Activated CD4-positive, alpha-beta memory T cell treated with anti-CD3 and anti-CD28 coated beads, Interleukin-2, amount 10 ng/mL, durations not matched to agents 7 days and 5 days (primary cell): ENCODE measurements around the gene B4GALNT2. TPM values are rescaled to one million over a fixed set of nuclear protein-coding genes. Genes with fewer than 3 reads are reported as not detected.
"Not testable (repeated sequence)": the region's sequence is repeated elsewhere in the genome, so short reads cannot be mapped to it uniquely, and the experiment has no call there.

Experiments used
- CTCF ChIA-PET: fragments of 350-600 bp; sonication (Branson Sonifier 250); formaldehyde crosslinking; loops from one replicate; lab custom pipeline; 2021; ENCODE audit warnings: antibody characterized with exemption, inconsistent platforms; lab: Charles Lee
- POLR2A ChIA-PET: fragments of 350-600 bp; sonication (Branson Sonifier 250); formaldehyde crosslinking; loops from one replicate; lab custom pipeline; 2021; ENCODE audit warnings: antibody characterized with exemption; lab: Charles Lee
- DNase-seq: peaks from one replicate; pipeline ENCODE4 v3.0.0-alpha.2; 2020
- H3K27ac Mint-ChIP-seq: one replicate; pipeline ENCODE4 v1.8.0; 2021; ENCODE audit warnings: mild to moderate bottlenecking, mixed read lengths
- H3K27me3 Mint-ChIP-seq: one replicate; pipeline ENCODE4 v1.8.0; 2021; ENCODE audit warnings: mixed read lengths
- H3K36me3 Mint-ChIP-seq: one replicate; pipeline ENCODE4 v1.8.0; 2021; ENCODE audit warnings: low read depth, mixed read lengths
- H3K4me1 Mint-ChIP-seq: one replicate; pipeline ENCODE4 v1.8.0; 2021; ENCODE audit warnings: mixed read lengths
- H3K4me3 Mint-ChIP-seq: one replicate; pipeline ENCODE4 v1.8.0; 2021; ENCODE audit warnings: mild to moderate bottlenecking, mixed read lengths
- H3K9me3 Mint-ChIP-seq: one replicate; pipeline ENCODE4 v1.8.0; 2021; ENCODE audit warnings: mixed read lengths
- total RNA-seq, 2 experiments: library from RNA; stranded (reverse); gene quantifications; one replicate each; pipeline ENCODE4 v1.2.3, GENCODE V29; 2021

Gene B4GALNT2
- total RNA-seq, 2 experiments from 2014 or later, result not detected

- H3K9me3 Mint-ChIP-seq, DNase-seq, POLR2A ChIA-PET, H3K36me3 Mint-ChIP-seq, H3K4me1 Mint-ChIP-seq, CTCF ChIA-PET, H3K27ac Mint-ChIP-seq, H3K4me3 Mint-ChIP-seq: not testable (repeated sequence)
- peaks cover 50% of the 10 kb centered on the region for H3K27me3 Mint-ChIP-seq
Observed at GRCh38 chr17:49126183-49126859, 6.2 kb upstream of the B4GALNT2 start.

DNA sequence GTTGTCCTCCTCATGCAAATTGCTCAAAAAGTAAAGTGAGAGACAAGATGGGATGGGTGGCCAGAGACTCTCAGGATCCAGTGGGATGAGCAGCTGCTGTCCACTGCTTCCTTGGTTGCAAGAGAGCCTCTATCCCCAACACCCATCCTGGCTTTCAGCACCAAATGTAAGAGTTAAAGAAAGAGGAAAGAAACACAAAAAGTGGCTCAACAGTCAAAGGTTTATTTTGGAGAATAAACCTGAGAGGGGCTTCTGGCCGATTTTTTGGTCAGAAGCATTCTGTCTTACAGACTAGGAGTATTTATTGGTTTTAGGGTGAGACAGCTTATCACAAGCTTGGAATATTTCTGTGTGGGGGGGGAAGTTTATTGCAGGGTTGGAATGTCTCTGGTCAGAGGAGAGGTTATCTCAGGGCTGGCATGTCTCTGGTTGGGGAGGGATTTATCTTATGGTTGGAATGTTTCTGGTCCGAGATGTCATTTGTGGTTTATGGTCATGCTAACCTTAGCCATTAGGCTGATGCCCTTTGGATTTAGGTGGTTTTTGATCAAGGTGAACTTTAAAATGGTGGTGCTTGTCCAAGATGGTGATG, 3.1 kb upstream of the B4GALNT2 start:
- CTCF ChIA-PET, H3K27ac Mint-ChIP-seq, H3K4me1 Mint-ChIP-seq, H3K4me3 Mint-ChIP-seq, H3K9me3 Mint-ChIP-seq, H3K36me3 Mint-ChIP-seq, DNase-seq, POLR2A ChIA-PET: not testable (repeated sequence)
- peaks cover 57% of the 10 kb centered on the region for H3K27me3 Mint-ChIP-seq

- H3K4me1 Mint-ChIP-seq, result peaks cover 7% of the 10 kb centered on the region
- DNase-seq, result no peak
- no peak overlapping the region for H3K27ac Mint-ChIP-seq
- ChIA-PET POLR2A (no interaction called here), CTCF (no interaction called here)
- H3K36me3 Mint-ChIP-seq, result no peaks in the 10 kb centered on the region
- H3K4me3 Mint-ChIP-seq, result no peak overlapping the region
- peaks cover 64% of the 10 kb centered on the region for H3K27me3 Mint-ChIP-seq
- H3K9me3 Mint-ChIP-seq, result no peaks in the 10 kb centered on the region
Observed at GRCh38 chr17:49130891-49131290, 1.7 kb upstream of the B4GALNT2 start.

DNA sequence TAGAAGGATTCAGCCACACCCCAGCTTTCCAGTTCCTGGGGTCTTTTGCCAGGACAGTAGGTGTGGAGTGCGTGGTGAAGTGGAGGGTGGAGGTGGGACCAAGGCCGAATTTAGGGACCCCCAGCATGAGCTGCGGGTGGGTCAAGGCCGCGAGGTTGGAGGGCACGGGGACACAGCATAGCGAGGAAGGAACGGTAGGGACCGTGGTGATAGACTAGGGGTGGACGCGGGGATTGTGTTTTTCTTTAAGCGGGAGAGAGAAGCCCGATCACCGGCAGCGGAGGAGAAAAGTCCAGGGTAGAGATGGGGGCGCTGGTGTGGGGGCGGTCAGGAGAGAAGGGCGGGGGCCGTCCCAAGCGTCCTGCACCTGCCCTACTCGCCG, 261 bp upstream of the B4GALNT2 start:
- ChIA-PET POLR2A (no interaction called here), CTCF (interaction anchor here (0.7 kb wide), 1 partner anchor 459 kb away, joined by 3 read pairs; no protein-coding TSS in a partner anchor)
- Mint-ChIP-seq H3K4me1 (peaks cover 7% of the 10 kb centered on the region), H3K4me3 (no peak overlapping the region), H3K36me3 (no peaks in the 10 kb centered on the region), H3K27me3 (peaks cover 66% of the 10 kb centered on the region), H3K9me3 (no peaks in the 10 kb centered on the region), H3K27ac (no peak overlapping the region)
- DNase-seq, result no peak

GRCh38 chr17:49136335-49136734, 3.8 kb downstream of the B4GALNT2 start:
- ChIA-PET CTCF (interaction anchor here (0.7 kb wide), 1 partner anchor 45 kb away, joined by 4 read pairs; no protein-coding TSS in a partner anchor), POLR2A (no interaction called here)
- DNase-seq, result no peak
- H3K27ac Mint-ChIP-seq, result no peak overlapping the region
- peaks cover 7% of the 10 kb centered on the region for H3K4me1 Mint-ChIP-seq
- H3K4me3 Mint-ChIP-seq, result no peak overlapping the region
- H3K27me3 Mint-ChIP-seq, result peaks cover 37% of the 10 kb centered on the region
- H3K36me3 Mint-ChIP-seq, result no peaks in the 10 kb centered on the region
- H3K9me3 Mint-ChIP-seq, result no peaks in the 10 kb centered on the region

GRCh38 chr17:49145654-49146053, 13.1 kb downstream of the B4GALNT2 start:
- POLR2A ChIA-PET, H3K4me1 Mint-ChIP-seq, H3K4me3 Mint-ChIP-seq, CTCF ChIA-PET, H3K36me3 Mint-ChIP-seq, H3K9me3 Mint-ChIP-seq, H3K27ac Mint-ChIP-seq, DNase-seq: not testable (repeated sequence)
- H3K27me3 Mint-ChIP-seq, result peaks cover 36% of the 10 kb centered on the region

DNA sequence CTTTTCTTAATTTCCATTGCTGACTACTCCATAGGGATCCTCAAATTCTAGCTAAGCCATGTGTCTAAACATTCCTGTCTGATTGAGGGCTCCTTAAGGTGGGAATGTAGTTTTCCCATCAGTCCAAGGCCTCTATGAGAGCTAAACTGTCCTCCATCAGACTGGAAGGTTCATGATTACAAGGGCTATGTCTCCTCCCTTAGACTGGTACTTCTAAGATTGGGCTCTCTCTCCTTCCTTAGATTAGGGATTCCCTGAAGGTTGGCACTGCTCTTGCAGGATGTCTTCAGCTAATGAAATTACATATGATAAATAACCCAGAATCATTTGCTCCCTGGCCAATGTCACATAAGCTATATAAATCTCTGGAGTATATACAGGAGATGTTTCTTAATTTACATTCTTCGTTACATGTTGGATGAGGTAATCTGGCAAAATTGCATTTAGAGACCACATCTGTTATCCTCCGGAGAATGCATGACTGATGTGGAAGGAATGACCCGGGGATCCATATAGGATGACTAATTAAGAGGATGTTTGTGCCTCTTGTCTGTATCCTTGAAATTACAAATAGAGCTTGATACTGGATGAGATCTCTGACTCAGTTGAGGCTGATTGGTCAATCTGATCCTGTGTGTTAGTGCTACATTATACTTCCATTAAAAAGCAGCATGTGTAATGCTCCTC, 14.2 kb downstream of the B4GALNT2 start:
- ChIA-PET POLR2A (no interaction called here), CTCF (no interaction called here)
- no peaks in the 10 kb centered on the region for H3K4me1 Mint-ChIP-seq
- H3K4me3 Mint-ChIP-seq, result no peak overlapping the region
- H3K36me3 Mint-ChIP-seq, result no peaks in the 10 kb centered on the region
- H3K27ac Mint-ChIP-seq, result no peak overlapping the region
- no peaks in the 10 kb centered on the region for H3K9me3 Mint-ChIP-seq
- no peak for DNase-seq
- peaks cover 30% of the 10 kb centered on the region for H3K27me3 Mint-ChIP-seq

DNA sequence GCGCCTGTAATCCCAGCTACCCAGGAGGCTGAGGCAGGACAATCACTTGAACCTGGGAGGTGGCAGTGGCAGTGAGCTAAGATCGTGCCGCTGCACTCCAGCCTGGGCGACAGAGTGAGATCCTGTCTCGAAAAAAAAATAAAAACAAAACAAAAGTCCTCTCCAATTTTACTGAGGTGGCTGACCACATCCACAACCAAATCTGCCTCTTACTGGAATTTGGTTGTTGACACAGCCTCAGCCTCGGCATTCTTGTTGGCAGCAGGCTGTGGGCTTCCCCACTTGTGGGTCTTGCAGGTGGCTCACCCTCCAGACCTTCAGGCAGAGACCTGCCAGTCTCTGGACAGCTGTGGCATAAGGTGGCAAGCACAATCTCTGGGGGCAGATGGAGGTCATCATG, 15.6 kb downstream of the B4GALNT2 start:
- no peak for DNase-seq
- no peaks in the 10 kb centered on the region for H3K36me3 Mint-ChIP-seq
- no peaks in the 10 kb centered on the region for H3K9me3 Mint-ChIP-seq
- ChIA-PET POLR2A (no interaction called here), CTCF (no interaction called here)
- H3K4me3 Mint-ChIP-seq, result no peak overlapping the region
- H3K27ac Mint-ChIP-seq, result no peak overlapping the region
- no peaks in the 10 kb centered on the region for H3K4me1 Mint-ChIP-seq
- peaks cover 21% of the 10 kb centered on the region for H3K27me3 Mint-ChIP-seq

GRCh38 chr17:49151996-49152395, 19.4 kb downstream of the B4GALNT2 start:
- H3K9me3 Mint-ChIP-seq, result no peaks in the 10 kb centered on the region
- DNase-seq, result no peak
- ChIA-PET CTCF (no interaction called here), POLR2A (no interaction called here)
- H3K27me3 Mint-ChIP-seq, result no peaks in the 10 kb centered on the region
- H3K27ac Mint-ChIP-seq, result no peak overlapping the region
- H3K36me3 Mint-ChIP-seq, result no peaks in the 10 kb centered on the region
- no peaks in the 10 kb centered on the region for H3K4me1 Mint-ChIP-seq
- no peak overlapping the region for H3K4me3 Mint-ChIP-seq

- ChIA-PET POLR2A (no interaction called here), CTCF (no interaction called here)
- H3K27ac Mint-ChIP-seq, result no peak overlapping the region
- no peaks in the 10 kb centered on the region for H3K9me3 Mint-ChIP-seq
- no peak overlapping the region for H3K4me3 Mint-ChIP-seq
- peaks cover 25% of the 10 kb centered on the region for H3K27me3 Mint-ChIP-seq
- DNase-seq, result no peak
- no peaks in the 10 kb centered on the region for H3K36me3 Mint-ChIP-seq
- no peaks in the 10 kb centered on the region for H3K4me1 Mint-ChIP-seq
Observed at GRCh38 chr17:49156256-49156655, 23.7 kb downstream of the B4GALNT2 start.

- POLR2A ChIA-PET, result no interaction called here
Observed at GRCh38 chr17:49157784-49158183, 25.2 kb downstream of the B4GALNT2 start.

GRCh38 chr17:49162866-49163265, 30.3 kb downstream of the B4GALNT2 start:
- Mint-ChIP-seq H3K4me3 (no peak overlapping the region), H3K36me3 (no peaks in the 10 kb centered on the region), H3K9me3 (no peaks in the 10 kb centered on the region), H3K4me1 (no peaks in the 10 kb centered on the region), H3K27me3 (peaks cover 45% of the 10 kb centered on the region), H3K27ac (no peak overlapping the region)
- CTCF ChIA-PET, result no interaction called here
- POLR2A ChIA-PET, result no interaction called here
- no peak for DNase-seq

More at GRCh38 chr17:49157784-49158183, 25.2 kb downstream of the B4GALNT2 start:
- H3K4me1 Mint-ChIP-seq, result no peaks in the 10 kb centered on the region
- no peak overlapping the region for H3K4me3 Mint-ChIP-seq
- no peaks in the 10 kb centered on the region for H3K9me3 Mint-ChIP-seq
- no peak for DNase-seq
- CTCF ChIA-PET, result no interaction called here
- H3K27ac Mint-ChIP-seq, result no peak overlapping the region
- H3K36me3 Mint-ChIP-seq, result no peaks in the 10 kb centered on the region
- H3K27me3 Mint-ChIP-seq, result peaks cover 25% of the 10 kb centered on the region

- Mint-ChIP-seq H3K4me1 (no peaks in the 10 kb centered on the region), H3K27me3 (peaks cover 44% of the 10 kb centered on the region), H3K27ac (no peak overlapping the region), H3K36me3 (no peaks in the 10 kb centered on the region), H3K4me3 (no peak overlapping the region), H3K9me3 (no peaks in the 10 kb centered on the region)
- POLR2A ChIA-PET, result no interaction called here
- DNase-seq, result no peak
- CTCF ChIA-PET, result no interaction called here
Observed at GRCh38 chr17:49165143-49165542, 32.6 kb downstream of the B4GALNT2 start.
